SJSA1 (cell line): ENCODE measurements around the gene RABL6. TPM values are rescaled to one million over a fixed set of nuclear protein-coding genes. Genes with fewer than 3 reads are reported as not detected.
"Not testable (repeated sequence)": the region's sequence is repeated elsewhere in the genome, so short reads cannot be mapped to it uniquely, and the experiment has no call there.

ENCODE experiments used
- DNase-seq, 2 experiments: peaks; one replicate each; pipeline ENCODE4 v3.0.0-alpha.2; 2015 to 2020; ENCODE audit warnings: low spot score in 2 of 2, low read depth in 1 of 2
- H3K27ac ChIP-seq: fragments of 250-450 bp; sonication (Bioruptor Pico); 2 replicates; pipeline ENCODE4 v1.5.1; 2020; ENCODE audit warnings: mild to moderate bottlenecking, moderate library complexity
- H3K27me3 ChIP-seq: fragments of 250-450 bp; sonication (Bioruptor Pico); replicated peaks from 2 replicates; pipeline ENCODE4 v1.5.1; 2020; ENCODE audit warnings: mild to moderate bottlenecking, moderate library complexity
- H3K36me3 ChIP-seq: fragments of 250-450 bp; sonication (Bioruptor Pico); 2 replicates; pipeline ENCODE4 v1.5.1; 2020; ENCODE audit warnings: mild to moderate bottlenecking
- H3K4me1 ChIP-seq: fragments of 250-450 bp; sonication (Bioruptor Pico); replicated peaks from 2 replicates; pipeline ENCODE4 v1.6.1; 2021; ENCODE audit warnings: mild to moderate bottlenecking
- H3K4me3 ChIP-seq: fragments of 250-450 bp; sonication (Bioruptor Pico); 2 replicates; pipeline ENCODE4 v1.5.1; 2020; ENCODE audit warnings: mild to moderate bottlenecking
- H3K9me3 ChIP-seq: fragments of 250-450 bp; sonication (Bioruptor Pico); replicated peaks from 2 replicates; pipeline ENCODE4 v1.5.1; 2020; ENCODE audit warnings: mild to moderate bottlenecking
- total RNA-seq: library from RNA; depleted of rRNA; stranded (reverse); fragments of >200 nt; shearing (Covaris generic); gene quantifications from 2 replicates; pipeline ENCODE4 v1.2.3, GENCODE V29; 2014

RABL6 gene
- total RNA-seq, 1 experiment from 2014 or later = 97.2 TPM

DNA sequence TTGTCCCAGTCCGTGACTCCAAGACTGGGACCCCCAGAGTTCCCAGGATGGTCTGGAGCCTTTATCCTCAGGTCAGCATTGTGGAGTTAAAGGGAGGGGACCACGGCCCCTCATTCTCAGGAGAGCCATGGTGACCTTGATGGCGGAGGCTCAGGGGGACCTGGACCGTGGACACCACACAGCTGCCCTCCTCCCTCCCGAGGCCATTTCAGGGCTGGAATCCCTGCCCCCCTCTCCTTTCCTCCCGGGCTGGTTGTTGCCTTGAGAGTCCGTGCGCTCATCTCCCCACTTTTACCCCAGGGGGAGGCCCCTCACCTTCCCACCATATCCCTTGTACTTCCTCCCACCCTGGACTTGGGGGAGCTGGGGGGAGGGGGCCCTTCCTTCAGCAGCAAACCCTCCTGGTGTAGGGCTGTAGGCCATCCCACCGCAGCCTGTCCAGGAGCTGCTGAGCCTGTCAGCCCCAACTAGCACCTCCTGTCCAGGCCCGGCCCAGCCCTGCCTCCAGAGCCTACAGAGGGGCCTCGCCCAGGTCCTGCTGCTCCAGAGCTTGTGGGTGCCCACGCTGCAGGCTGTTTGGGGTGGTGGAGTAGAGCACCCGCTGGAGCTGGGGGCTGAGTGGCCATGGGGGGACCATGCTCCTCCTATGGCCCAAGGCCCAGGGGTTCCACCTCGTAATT lies 20.2 kb downstream of the RABL6 start:
- Histone ChIP-seq H3K27ac (no peak overlapping the region), H3K4me1 (no peaks in the 10 kb centered on the region), H3K36me3 (peaks cover 77% of the 10 kb centered on the region), H3K9me3 (no peaks in the 10 kb centered on the region), H3K27me3 (no peaks in the 10 kb centered on the region), H3K4me3 (no peak overlapping the region)
- no peak for DNase-seq

DNA sequence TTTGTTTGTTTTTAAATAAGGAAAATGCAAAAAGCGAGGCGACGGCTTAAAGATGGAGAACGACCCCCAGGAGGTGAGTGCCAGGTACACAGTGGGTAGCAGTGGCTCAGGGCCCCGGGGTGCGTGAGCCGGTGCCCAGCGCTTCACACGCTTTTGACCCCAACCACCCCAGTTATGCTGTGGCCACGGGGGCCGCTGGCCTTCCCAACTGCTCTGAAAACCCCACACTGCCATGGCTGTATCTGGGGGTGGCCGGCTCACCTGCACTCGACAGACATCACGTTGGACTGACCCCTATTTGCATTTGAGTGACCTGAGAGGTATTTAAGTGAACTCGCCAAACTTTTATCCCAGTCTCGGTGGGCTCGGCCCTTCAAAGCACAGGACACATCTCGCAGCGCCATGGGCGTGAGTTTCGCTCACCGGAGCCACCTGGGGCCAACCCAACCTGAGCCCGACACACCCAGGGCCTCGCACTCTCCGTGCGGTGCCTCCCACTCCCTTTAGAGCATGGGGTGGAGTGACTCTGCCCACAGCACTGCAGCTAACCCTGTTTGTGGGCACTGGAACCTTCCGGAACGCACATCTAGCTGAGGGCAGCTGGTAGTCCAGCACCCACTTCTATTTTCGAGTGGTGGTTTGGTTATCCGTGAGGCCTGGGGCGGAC lies 20.9 kb downstream of the RABL6 start:
- Histone ChIP-seq H3K4me3 (no peak overlapping the region), H3K9me3 (no peaks in the 10 kb centered on the region), H3K27ac (no peak overlapping the region), H3K4me1 (no peaks in the 10 kb centered on the region), H3K36me3 (peaks cover 74% of the 10 kb centered on the region), H3K27me3 (no peaks in the 10 kb centered on the region)
- DNase-seq = no peak

DNA sequence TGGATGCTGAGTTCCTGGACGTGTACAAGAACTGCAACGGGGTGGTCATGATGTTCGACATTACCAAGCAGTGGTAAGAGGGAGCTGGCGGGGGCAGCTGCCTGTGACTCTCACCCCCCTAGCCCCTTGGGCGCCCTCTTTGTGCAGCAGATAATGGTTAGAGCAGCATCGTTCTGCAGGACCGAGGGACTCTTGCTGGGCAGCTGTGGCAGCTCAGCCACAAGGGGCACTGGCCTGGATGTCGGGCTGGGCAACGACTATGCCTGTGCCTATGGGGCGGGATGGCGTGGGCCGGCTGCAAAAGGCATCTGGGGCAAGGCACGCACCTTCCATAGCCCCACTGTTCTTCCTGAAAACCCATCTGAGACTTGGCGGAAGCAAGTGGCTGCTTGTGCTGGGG lies 21.7 kb downstream of the RABL6 start:
- no peak overlapping the region for H3K27ac ChIP-seq
- H3K4me1 ChIP-seq = no peaks in the 10 kb centered on the region
- peaks cover 72% of the 10 kb centered on the region for H3K36me3 ChIP-seq
- no peak overlapping the region for H3K4me3 ChIP-seq
- no peak for DNase-seq
- no peaks in the 10 kb centered on the region for H3K27me3 ChIP-seq
- H3K9me3 ChIP-seq = no peaks in the 10 kb centered on the region

DNA sequence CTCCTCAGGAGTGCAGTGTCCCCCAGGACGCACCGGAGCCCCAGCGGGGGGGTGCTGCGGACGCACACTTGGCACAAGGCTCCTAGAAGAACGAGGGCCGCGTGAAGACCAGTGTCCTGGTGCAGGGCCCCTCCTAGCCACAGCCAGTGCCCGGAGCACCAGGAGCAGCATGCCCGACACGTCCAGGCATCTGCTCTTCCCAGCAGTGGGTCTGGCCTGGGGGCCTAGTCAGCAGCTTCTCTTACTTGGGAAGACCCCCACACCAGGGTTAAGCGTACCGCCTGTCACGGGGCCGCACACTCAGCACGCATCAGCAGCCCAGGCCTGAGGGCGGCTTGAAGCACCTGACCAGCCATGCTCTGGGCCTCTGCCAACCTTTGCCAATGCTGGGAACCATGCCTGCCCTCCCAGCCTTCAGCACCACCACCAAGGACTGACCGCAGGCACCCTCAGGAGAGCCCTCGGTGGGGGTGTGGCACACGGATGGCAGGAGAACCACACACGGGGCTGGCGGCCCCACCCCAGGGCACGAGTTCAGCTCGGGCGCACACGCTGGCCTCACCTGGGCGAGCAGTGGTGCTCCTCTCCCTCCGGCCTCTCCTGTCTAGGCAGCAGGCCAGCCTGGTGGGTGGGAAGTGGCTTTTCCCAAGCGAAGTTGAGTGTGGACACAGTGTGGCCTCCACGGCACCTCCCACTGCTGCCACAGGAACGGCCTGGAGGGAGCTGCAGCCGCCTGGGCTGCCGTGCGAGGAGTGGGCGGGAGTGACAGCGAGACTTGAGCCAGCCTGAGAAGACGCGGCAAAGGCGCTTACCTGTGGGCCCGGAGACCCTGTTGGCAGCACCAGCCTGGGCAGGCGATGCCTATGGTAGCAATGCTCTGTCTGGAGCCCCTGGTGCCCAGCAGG lies 22.5 kb downstream of the RABL6 start:
- no peaks in the 10 kb centered on the region for H3K9me3 ChIP-seq
- no peak overlapping the region for H3K27ac ChIP-seq
- no peak for DNase-seq
- no peaks in the 10 kb centered on the region for H3K4me1 ChIP-seq
- H3K36me3 ChIP-seq = peaks cover 68% of the 10 kb centered on the region
- no peak overlapping the region for H3K4me3 ChIP-seq
- no peaks in the 10 kb centered on the region for H3K27me3 ChIP-seq

DNA sequence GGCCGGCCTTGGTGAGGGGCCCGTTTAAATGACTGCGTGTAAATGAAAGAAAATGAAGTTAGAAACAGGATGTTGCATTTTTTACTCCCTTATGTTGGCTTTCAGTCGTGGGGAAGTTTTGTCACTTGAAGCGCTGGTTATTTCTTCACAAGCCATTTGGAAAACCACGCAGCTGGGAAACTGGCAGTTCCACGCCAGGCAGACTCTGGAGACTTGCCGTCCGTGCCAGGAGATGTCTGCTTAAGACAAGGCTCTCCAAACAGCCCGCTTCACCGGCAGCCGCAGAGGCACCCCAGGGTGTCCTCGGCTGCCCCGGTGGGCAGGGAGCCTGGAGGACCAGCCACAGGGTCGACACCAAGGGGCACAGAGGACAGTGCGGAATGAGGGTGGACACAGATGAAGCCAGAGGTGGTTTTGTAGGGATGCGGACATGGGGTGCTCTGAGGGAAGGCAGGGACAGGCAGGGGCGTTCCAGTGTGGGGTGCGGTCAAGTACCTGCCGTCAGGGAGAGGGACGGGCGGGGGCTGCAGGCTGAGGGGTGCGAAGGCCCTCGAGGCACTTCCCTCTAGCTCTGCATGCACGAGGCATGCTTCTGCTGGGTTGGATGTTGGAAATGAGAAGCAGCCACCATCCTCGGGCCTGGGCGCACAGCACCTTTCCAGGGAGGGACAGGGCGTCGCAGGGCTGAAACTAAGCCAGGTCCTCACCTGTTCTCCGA lies 23.4 kb downstream of the RABL6 start:
- Histone ChIP-seq H3K36me3 (peaks cover 65% of the 10 kb centered on the region), H3K4me1 (no peaks in the 10 kb centered on the region), H3K27ac (no peak overlapping the region), H3K27me3 (no peaks in the 10 kb centered on the region), H3K4me3 (no peak overlapping the region), H3K9me3 (no peaks in the 10 kb centered on the region)
- DNase-seq = no peak

DNA sequence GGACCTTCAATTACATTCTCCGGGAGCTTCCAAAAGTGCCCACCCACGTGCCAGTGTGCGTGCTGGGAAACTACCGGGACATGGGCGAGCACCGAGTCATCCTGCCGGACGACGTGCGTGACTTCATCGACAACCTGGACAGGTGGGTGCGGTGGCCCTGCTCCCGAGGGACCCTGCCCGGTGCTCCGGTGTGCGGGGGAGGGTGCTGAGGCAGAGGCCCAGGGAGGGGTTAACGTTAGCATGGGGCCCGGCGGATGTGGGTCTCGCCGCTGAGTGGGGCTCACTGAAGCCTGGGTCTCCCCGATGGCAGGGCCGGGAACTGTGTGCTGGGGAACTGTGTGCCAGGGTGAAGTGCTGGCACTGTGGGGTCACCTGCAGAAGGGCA lies 24.0 kb downstream of the RABL6 start:
- no peak for DNase-seq
- H3K27ac ChIP-seq = no peak overlapping the region
- H3K27me3 ChIP-seq = no peaks in the 10 kb centered on the region
- no peak overlapping the region for H3K4me3 ChIP-seq
- no peaks in the 10 kb centered on the region for H3K9me3 ChIP-seq
- no peaks in the 10 kb centered on the region for H3K4me1 ChIP-seq
- peaks cover 67% of the 10 kb centered on the region for H3K36me3 ChIP-seq

DNA sequence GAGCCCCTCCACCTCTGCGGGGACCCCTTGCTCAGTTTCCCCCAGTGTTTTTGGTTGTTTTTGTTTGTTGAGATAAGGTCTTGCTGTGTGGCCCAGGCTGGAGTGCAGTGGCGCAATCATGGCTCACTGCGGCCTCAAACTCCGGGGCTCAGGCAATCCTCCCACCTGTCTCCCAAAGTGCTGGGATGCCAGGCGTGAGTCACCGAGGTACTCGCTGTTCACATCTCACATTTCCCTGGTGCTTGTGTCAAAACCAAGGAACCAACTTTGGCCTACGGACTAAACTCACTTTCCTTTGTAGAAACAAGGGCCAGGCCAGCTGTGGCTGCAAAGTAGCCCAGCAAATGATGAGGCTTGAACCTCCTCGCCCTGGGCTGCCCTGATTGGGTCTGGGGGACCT lies 24.8 kb downstream of the RABL6 start:
- no peaks in the 10 kb centered on the region for H3K4me1 ChIP-seq
- H3K9me3 ChIP-seq = no peaks in the 10 kb centered on the region
- no peak overlapping the region for H3K4me3 ChIP-seq
- no peaks in the 10 kb centered on the region for H3K27me3 ChIP-seq
- H3K36me3 ChIP-seq = peaks cover 62% of the 10 kb centered on the region
- DNase-seq = no peak
- no peak overlapping the region for H3K27ac ChIP-seq

DNA sequence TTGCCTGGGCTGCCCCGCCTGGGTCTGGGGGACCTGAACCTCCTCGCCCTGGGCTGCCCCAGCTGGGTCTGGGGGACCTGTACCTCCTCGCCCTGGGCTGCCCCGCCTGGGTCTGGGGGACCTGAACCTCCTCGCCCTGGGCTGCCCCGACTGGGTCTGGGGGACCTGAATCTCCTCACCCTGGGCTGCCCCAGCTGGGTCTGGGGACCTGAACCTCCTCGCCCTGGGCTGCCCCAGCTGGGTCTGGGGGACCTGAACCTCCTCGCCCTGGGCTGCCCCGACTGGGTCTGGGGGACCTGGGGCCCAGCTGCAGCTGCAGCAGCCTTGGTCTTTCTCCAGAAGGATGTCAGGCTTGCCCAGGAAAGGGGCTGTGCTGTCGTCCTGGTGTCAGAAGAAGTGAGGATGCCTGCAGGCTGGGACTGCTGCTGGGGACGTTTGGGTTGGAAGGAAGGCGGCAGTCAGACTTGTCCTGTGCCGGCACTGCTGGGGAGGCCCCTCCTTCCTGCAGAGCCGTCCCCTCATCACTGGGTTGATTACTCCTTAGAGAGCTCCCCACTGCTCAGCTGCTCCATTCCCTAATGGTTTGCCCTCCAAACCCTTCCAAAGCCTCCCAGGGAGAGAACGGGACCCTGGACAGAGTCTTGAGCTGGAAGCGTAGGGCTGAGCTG lies 25.8 kb downstream of the RABL6 start:
- not testable (repeated sequence) for H3K9me3 ChIP-seq, DNase-seq

DNA sequence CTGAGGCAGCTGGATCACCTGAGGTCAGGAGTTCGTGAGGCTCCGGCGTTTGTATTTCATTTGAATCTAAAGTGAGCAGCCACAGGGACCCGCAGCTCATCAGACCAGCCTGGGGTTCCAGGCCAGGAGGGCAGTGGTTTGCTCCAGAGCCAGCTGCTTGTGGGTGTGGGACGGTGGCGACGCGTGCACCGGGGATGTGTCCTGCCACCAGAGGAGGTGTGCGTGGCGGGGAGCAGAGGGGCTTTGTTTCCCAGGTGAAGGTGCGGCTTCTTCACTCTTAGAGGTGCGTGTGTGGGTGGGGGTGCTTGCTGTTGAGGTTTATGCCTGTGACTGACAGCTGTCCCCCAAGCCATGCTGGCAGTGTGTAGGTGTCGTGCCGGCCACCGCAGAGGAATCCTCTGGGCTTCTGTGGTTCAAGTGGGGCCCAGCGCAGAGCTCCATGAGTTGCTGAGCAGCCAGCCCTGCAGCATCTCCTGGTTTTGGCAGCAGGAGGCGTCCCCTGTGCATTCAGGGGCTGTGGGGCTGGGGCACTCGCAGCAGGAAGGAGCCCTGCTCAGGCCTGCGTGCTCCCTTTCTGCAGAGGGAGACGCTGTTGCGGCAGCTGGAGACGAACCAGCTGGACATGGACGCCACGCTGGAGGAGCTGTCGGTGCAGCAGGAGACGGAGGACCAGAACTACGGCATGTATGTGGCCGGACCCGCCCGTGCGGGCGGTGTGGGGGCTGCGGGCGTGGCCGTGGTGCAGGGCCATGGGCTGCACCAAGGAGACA lies 27.6 kb downstream of the RABL6 start:
- no peaks in the 10 kb centered on the region for H3K4me1 ChIP-seq
- H3K27ac ChIP-seq = no peak overlapping the region
- H3K4me3 ChIP-seq = no peak overlapping the region
- H3K27me3 ChIP-seq = no peaks in the 10 kb centered on the region
- no peak for DNase-seq
- peaks cover 43% of the 10 kb centered on the region for H3K36me3 ChIP-seq
- H3K9me3 ChIP-seq = no peaks in the 10 kb centered on the region

More for the DNA sequence above, 25.8 kb downstream of the RABL6 start:
- not testable (repeated sequence) for H3K27ac ChIP-seq, H3K27me3 ChIP-seq, H3K4me3 ChIP-seq, H3K4me1 ChIP-seq
- peaks cover 53% of the 10 kb centered on the region for H3K36me3 ChIP-seq

DNA sequence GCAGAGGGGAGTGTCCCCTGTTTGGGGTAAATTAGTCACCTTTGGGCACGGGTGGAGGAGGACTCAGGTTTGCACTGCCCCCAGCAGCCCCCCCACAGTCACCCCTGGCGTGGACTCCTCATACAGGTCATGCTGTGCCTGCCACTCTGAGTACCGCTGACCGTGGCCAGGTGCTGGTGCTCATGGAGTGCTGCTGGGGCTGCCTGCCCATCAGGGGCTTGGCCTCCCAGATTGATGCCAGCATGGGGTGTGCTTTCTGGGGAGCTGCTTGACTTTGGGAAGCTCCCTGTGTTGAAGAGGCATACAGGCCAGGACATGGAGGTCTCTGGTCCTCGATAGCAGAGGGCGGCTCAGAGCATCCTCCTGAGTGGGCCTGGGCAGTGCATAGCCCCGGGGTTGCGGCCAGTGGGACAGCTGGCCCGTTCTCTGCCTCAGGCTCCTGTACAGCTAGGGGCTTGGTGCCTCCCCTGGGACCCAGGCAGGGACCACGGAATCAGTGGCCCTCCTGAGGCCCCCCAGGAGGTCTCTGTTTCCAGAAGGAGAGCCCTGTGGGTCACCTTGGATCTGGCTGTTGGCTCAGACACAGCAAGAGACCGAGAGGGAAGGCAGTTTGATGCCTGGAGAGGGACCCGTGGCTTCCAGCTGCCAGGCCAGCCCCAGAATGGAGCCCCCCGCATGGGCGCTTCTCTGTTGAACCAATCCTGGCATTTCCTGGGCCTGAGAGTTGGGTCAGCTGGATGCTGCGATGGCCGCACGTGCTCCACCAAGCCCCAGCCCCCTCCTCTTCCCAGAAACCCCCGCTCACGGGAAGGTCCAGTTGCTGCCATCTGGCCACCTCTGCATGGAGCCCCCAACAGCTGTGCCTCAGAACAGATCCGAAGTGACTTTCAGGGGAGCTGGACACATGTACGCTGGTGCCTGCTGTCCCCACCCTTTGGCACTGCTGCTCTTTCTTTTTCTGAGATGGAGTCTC lies 28.5 kb downstream of the RABL6 start:
- H3K36me3 ChIP-seq = peaks cover 35% of the 10 kb centered on the region
- no peak for DNase-seq
- no peaks in the 10 kb centered on the region for H3K27me3 ChIP-seq
- H3K4me1 ChIP-seq = no peaks in the 10 kb centered on the region
- H3K4me3 ChIP-seq = no peak overlapping the region
- no peaks in the 10 kb centered on the region for H3K9me3 ChIP-seq
- no peak overlapping the region for H3K27ac ChIP-seq

DNA sequence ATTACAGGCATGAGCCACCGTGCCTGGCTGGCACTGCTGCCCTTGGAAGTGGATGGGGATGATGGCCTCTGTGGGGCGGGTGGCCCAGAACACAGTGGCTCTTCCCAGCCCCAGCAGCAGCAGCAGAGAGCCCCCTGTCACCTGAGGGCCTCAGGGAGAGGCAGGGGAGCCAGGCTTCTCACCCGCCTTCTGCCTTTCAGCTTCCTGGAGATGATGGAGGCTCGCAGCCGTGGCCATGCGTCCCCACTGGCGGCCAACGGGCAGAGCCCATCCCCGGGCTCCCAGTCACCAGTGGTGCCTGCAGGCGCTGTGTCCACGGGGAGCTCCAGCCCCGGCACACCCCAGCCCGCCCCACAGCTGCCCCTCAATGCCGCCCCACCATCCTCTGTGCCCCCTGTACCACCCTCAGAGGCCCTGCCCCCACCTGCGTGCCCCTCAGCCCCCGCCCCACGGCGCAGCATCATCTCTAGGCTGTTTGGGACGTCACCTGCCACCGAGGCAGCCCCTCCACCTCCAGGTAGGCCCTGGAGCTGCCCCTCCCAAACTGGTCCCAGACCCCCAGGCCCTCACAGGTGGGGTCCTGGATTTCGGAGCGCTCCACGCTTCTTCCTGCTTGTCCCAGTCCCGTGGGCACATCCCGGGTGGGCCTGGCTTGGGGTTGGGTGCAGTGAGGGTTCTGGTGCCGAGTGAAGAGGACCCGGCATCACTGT lies 29.6 kb downstream of the RABL6 start:
- no peak overlapping the region for H3K4me3 ChIP-seq
- H3K27ac ChIP-seq = no peak overlapping the region
- DNase-seq = no peak
- peaks cover under 1% of the 10 kb centered on the region for H3K4me1 ChIP-seq
- H3K27me3 ChIP-seq = no peaks in the 10 kb centered on the region
- H3K9me3 ChIP-seq = no peaks in the 10 kb centered on the region
- H3K36me3 ChIP-seq = peaks cover 24% of the 10 kb centered on the region
